ENCODE measurements around the gene TCOF1. TPM values are rescaled to one million over a fixed set of nuclear protein-coding genes. Genes with fewer than 3 reads are reported as not detected.

TCOF1 gene
- total RNA-seq, 1 donor from 2014 or later: 22.0 TPM

GRCh38 chr5:150352244-150353031 lies 5.1 kb upstream of the TCOF1 start:
- peak; percentile 50 for DNase-seq (ENCODE audit: low read depth)

GRCh38 chr5:150353032-150353675 lies 4.3 kb upstream of the TCOF1 start:
- peak; percentile 7 for DNase-seq (ENCODE audit: low read depth)

- DNase-seq (ENCODE audit: low read depth): no peak
These were observed 1.7 kb upstream of the TCOF1 start for GRCh38 chr5:150355791-150356190.

GRCh38 chr5:150356575-150357294 lies 762 bp upstream of the TCOF1 start:
- no peak for DNase-seq (ENCODE audit: low read depth)

- peak; percentile 81 for DNase-seq (ENCODE audit: low read depth)
These were observed 981 bp downstream of the TCOF1 start for GRCh38 chr5:150358261-150359095.

GRCh38 chr5:150361301-150361700 lies 3.8 kb downstream of the TCOF1 start:
- DNase-seq (ENCODE audit: low read depth): no peak

- DNase-seq (ENCODE audit: low read depth): no peak
These were observed 5.7 kb downstream of the TCOF1 start for GRCh38 chr5:150363185-150363584.

- no peak for DNase-seq (ENCODE audit: low read depth)
These were observed 6.5 kb downstream of the TCOF1 start for GRCh38 chr5:150364004-150364403.

GRCh38 chr5:150368526-150368925 lies 11.0 kb downstream of the TCOF1 start:
- DNase-seq (ENCODE audit: low read depth): no peak

- DNase-seq (ENCODE audit: low read depth): no peak
These were observed 15.1 kb downstream of the TCOF1 start for GRCh38 chr5:150372639-150373038.

GRCh38 chr5:150374651-150375050 lies 17.2 kb downstream of the TCOF1 start:
- no peak for DNase-seq (ENCODE audit: low read depth)

GRCh38 chr5:150376799-150377771 lies 19.6 kb downstream of the TCOF1 start:
- no peak for DNase-seq (ENCODE audit: low read depth)

GRCh38 chr5:150377964-150378694 lies 20.6 kb downstream of the TCOF1 start:
- DNase-seq (ENCODE audit: low read depth): peak; percentile 70

- no peak for DNase-seq (ENCODE audit: low read depth)
These were observed 27.2 kb downstream of the TCOF1 start for GRCh38 chr5:150384701-150385100.

GRCh38 chr5:150386024-150386855 lies 28.7 kb downstream of the TCOF1 start:
- no peak for DNase-seq (ENCODE audit: low read depth)

GRCh38 chr5:150389531-150390266 lies 32.2 kb downstream of the TCOF1 start:
- no peak for DNase-seq (ENCODE audit: low read depth)

- DNase-seq (ENCODE audit: low read depth): no peak
These were observed 33.8 kb downstream of the TCOF1 start for GRCh38 chr5:150391064-150391834.

Data from renal cortical epithelial cell (primary cell).